GM23248 (cell line): Measurements from ENCODE around the gene KCTD12. TPM values are rescaled to one million over a fixed set of nuclear protein-coding genes. Genes with fewer than 3 reads are reported as not detected.
A peak's percentile ranks its signal among the peaks of the same experiment; 100 is the strongest.

Experiments
- DNase-seq: peaks from one replicate; pipeline ENCODE4 v3.0.0-alpha.2; 2015
- H2AFZ ChIP-seq: fragments of 200-600 bp; sonication (generic); 2 replicates; pipeline ENCODE4 v1.6.1; 2016; ENCODE audit warnings: antibody characterized with exemption
- H3F3A ChIP-seq: fragments of 200-600 bp; sonication (generic); 2 replicates; pipeline ENCODE4 v1.6.1; 2016; ENCODE audit warnings: mild to moderate bottlenecking, antibody characterized with exemption, mixed run types; ENCODE audit not compliant: insufficient read depth
- H3K27ac ChIP-seq: fragments of 200-600 bp; sonication (generic); 2 replicates; pipeline ENCODE4 v1.5.1; 2016; ENCODE audit warnings: mild to moderate bottlenecking
- H3K27me3 ChIP-seq: fragments of 200-600 bp; sonication (generic); replicated peaks from 2 replicates; pipeline ENCODE4 v1.6.1; 2016; ENCODE audit warnings: mild to moderate bottlenecking; ENCODE audit not compliant: insufficient read depth
- H3K36me3 ChIP-seq: fragments of 200-600 bp; sonication (generic); 2 replicates; pipeline ENCODE4 v1.6.1; 2016; ENCODE audit warnings: low read depth, mild to moderate bottlenecking
- H3K4me1 ChIP-seq: fragments of 200-600 bp; sonication (generic); 2 replicates; pipeline ENCODE4 v1.6.1; 2016; ENCODE audit warnings: mild to moderate bottlenecking; ENCODE audit not compliant: insufficient read depth
- H3K4me2 ChIP-seq: fragments of 200-600 bp; sonication (generic); one replicate; pipeline ENCODE4 v1.6.1; 2016; ENCODE audit warnings: mild to moderate bottlenecking; ENCODE audit not compliant: unreplicated experiment
- H3K4me3 ChIP-seq: fragments of 200-600 bp; sonication (generic); 2 replicates; pipeline ENCODE4 v1.5.1; 2016; ENCODE audit warnings: mild to moderate bottlenecking
- H3K79me2 ChIP-seq: fragments of 200-600 bp; sonication (generic); 2 replicates; pipeline ENCODE4 v1.6.1; 2016; ENCODE audit warnings: mild to moderate bottlenecking; ENCODE audit not compliant: insufficient read depth
- H3K9ac ChIP-seq: fragments of 200-600 bp; sonication (generic); 2 replicates; pipeline ENCODE4 v1.6.1; 2016; ENCODE audit warnings: mild to moderate bottlenecking
- H3K9me2 ChIP-seq: fragments of 200-600 bp; sonication (generic); 2 replicates; pipeline ENCODE4 v1.6.1; 2016; ENCODE audit warnings: mixed run types, mild to moderate bottlenecking, moderate library complexity; ENCODE audit not compliant: insufficient read depth
- H3K9me3 ChIP-seq: fragments of 200-600 bp; sonication (generic); one replicate; pipeline ENCODE4 v1.6.1; 2017; ENCODE audit warnings: low read depth
- H4K20me1 ChIP-seq: fragments of 200-600 bp; sonication (generic); 2 replicates; pipeline ENCODE4 v1.6.0; 2016; ENCODE audit not compliant: insufficient read depth
- EZH2 ChIP-seq: fragments of 200-600 bp; sonication (generic); IDR thresholded peaks from 2 replicates; pipeline ENCODE4 v1.6.1; 2018; ENCODE audit warnings: antibody characterized with exemption, mild to moderate bottlenecking; ENCODE audit not compliant: insufficient read depth, poor library complexity, severe bottlenecking
- EZH2phosphoT487 ChIP-seq: fragments of 200-600 bp; sonication (generic); IDR thresholded peaks from 2 replicates; pipeline ENCODE4 v1.6.1; 2018; ENCODE audit warnings: antibody characterized with exemption, moderate library complexity, mild to moderate bottlenecking, low read depth; ENCODE audit not compliant: insufficient read depth
- WGBS, 2 experiments: methylation state at CpG; one replicate each; pipeline ENCODE4 v1.1.6; 2015 to 2017; ENCODE audit warnings: low lambda C conversion rate in 2 of 2, low coverage in 1 of 2; ENCODE audit errors: missing lambda C conversion rate in 2 of 2; 5-methylcytosine and 5-hydroxymethylcytosine counted together
- in situ Hi-C: fragments of 300-500 bp; cut with MboI; formaldehyde crosslinking; loops from 2 replicates; pipeline ENCODE4 v1.15.0; 2020
- polyA plus RNA-seq: library from polyadenylated mRNA; unstranded; fragments of >200 nt; fragmentation: Nextera tagmentation; extraction: Ambion mirVana; gene quantifications from 2 replicates; pipeline ENCODE4 v1.2.1, GENCODE V29; 2016
- total RNA-seq: library from RNA; depleted of rRNA; stranded (reverse); fragments of >200 nt; shearing (Covaris generic); gene quantifications from 2 replicates; pipeline ENCODE4 v1.2.3, GENCODE V29; 2014

Gene KCTD12
- total and polyA plus RNA-seq, 2 experiments from 2014 or later = 4.0 to 30.4 TPM

GRCh38 chr13:76852986-76853385, 33.2 kb downstream of the KCTD12 start:
- WGBS, 2 experiments = 40% methylated on average over 2 of the region's 2 CpGs
- H3K27ac ChIP-seq = peak overlapping the region; percentile 53
- DNase-seq = peak; percentile 63
- H3F3A ChIP-seq = peaks cover 37% of the 10 kb centered on the region
- peak overlapping the region; percentile 28 for H3K4me2 ChIP-seq
- H3K9me3 ChIP-seq = no peaks in the 10 kb centered on the region
- H4K20me1 ChIP-seq = no peaks in the 10 kb centered on the region
- peaks cover 46% of the 10 kb centered on the region for H3K4me1 ChIP-seq
- no peak overlapping the region for H2AFZ ChIP-seq
- no peak overlapping the region for H3K4me3 ChIP-seq
- in situ Hi-C loops = no loop called here
- TF ChIP-seq EZH2 = no peak
- no peak for TF ChIP-seq EZH2phosphoT487
- H3K27me3 ChIP-seq = no peaks in the 10 kb centered on the region
- no peaks in the 10 kb centered on the region for H3K79me2 ChIP-seq
- no peak overlapping the region for H3K9ac ChIP-seq
- H3K36me3 ChIP-seq = no peaks in the 10 kb centered on the region
- no peaks in the 10 kb centered on the region for H3K9me2 ChIP-seq

- H3K36me3 ChIP-seq = no peaks in the 10 kb centered on the region
- TF ChIP-seq EZH2phosphoT487 (no peak), EZH2 (no peak)
These were observed 34.2 kb downstream of the KCTD12 start for GRCh38 chr13:76851961-76852360.

GRCh38 chr13:76849493-76849892, 36.7 kb downstream of the KCTD12 start:
- peaks cover 34% of the 10 kb centered on the region for H3F3A ChIP-seq
- no peak overlapping the region for H3K4me2 ChIP-seq
- 94 to 96% methylated on average over 6 of the region's 6 CpGs for WGBS, 2 experiments
- no peaks in the 10 kb centered on the region for H3K9me3 ChIP-seq
- no peaks in the 10 kb centered on the region for H3K27me3 ChIP-seq
- DNase-seq = no peak
- no peaks in the 10 kb centered on the region for H3K9me2 ChIP-seq
- no peaks in the 10 kb centered on the region for H3K79me2 ChIP-seq
- no peak overlapping the region for H2AFZ ChIP-seq
- peaks cover 37% of the 10 kb centered on the region for H3K4me1 ChIP-seq
- H3K27ac ChIP-seq = no peak overlapping the region
- H3K9ac ChIP-seq = no peak overlapping the region
- H3K36me3 ChIP-seq = no peaks in the 10 kb centered on the region
- in situ Hi-C loops = no loop called here
- TF ChIP-seq EZH2 (no peak), EZH2phosphoT487 (no peak)
- H4K20me1 ChIP-seq = no peaks in the 10 kb centered on the region
- no peak overlapping the region for H3K4me3 ChIP-seq

More at GRCh38 chr13:76851961-76852360, 34.2 kb downstream of the KCTD12 start:
- Histone ChIP-seq H3K4me1 (peaks cover 46% of the 10 kb centered on the region), H3K4me3 (no peak overlapping the region), H2AFZ (no peak overlapping the region), H3K9me2 (no peaks in the 10 kb centered on the region), H4K20me1 (no peaks in the 10 kb centered on the region), H3K27ac (no peak overlapping the region), H3K27me3 (no peaks in the 10 kb centered on the region), H3K79me2 (no peaks in the 10 kb centered on the region), H3K9me3 (no peaks in the 10 kb centered on the region), H3K4me2 (no peak overlapping the region), H3K9ac (no peak overlapping the region), H3F3A (peaks cover 37% of the 10 kb centered on the region)
- in situ Hi-C loops = no loop called here
- no peak for DNase-seq
- 95 to 97% methylated on average over 4 of the region's 4 CpGs for WGBS, 2 experiments

GRCh38 chr13:76848596-76848995, 37.6 kb downstream of the KCTD12 start:
- no peaks in the 10 kb centered on the region for H3K27me3 ChIP-seq
- in situ Hi-C loops = no loop called here
- no peak overlapping the region for H3K9ac ChIP-seq
- TF ChIP-seq EZH2phosphoT487 (no peak), EZH2 (no peak)
- H2AFZ ChIP-seq = no peak overlapping the region
- H3K9me3 ChIP-seq = no peaks in the 10 kb centered on the region
- peaks cover 28% of the 10 kb centered on the region for H3K4me1 ChIP-seq
- no peaks in the 10 kb centered on the region for H4K20me1 ChIP-seq
- WGBS, 2 experiments = 16 to 20% methylated on average over 3 of the region's 3 CpGs
- H3F3A ChIP-seq = peaks cover 25% of the 10 kb centered on the region
- H3K9me2 ChIP-seq = no peaks in the 10 kb centered on the region
- no peak overlapping the region for H3K27ac ChIP-seq
- no peak overlapping the region for H3K4me3 ChIP-seq
- no peaks in the 10 kb centered on the region for H3K36me3 ChIP-seq
- H3K4me2 ChIP-seq = no peak overlapping the region
- H3K79me2 ChIP-seq = no peaks in the 10 kb centered on the region
- DNase-seq = peak; percentile 54

- Histone ChIP-seq H2AFZ (peak overlapping the region; percentile 31; the same call in 1 of the 2 replicates), H3K4me2 (no peak overlapping the region), H3K27ac (peak overlapping the region; percentile 25; the same call in 1 of the 2 replicates), H3K4me3 (no peak overlapping the region), H4K20me1 (no peaks in the 10 kb centered on the region), H3K9me2 (no peaks in the 10 kb centered on the region), H3K79me2 (no peaks in the 10 kb centered on the region), H3K9me3 (no peaks in the 10 kb centered on the region), H3F3A (0 out of 2 replicates have a peak, but pooled peaks cover 10% of the 10 kb centered on the region), H3K9ac (peak overlapping the region; percentile 4; the same call in 1 of the 2 replicates), H3K27me3 (no peaks in the 10 kb centered on the region), H3K36me3 (no peaks in the 10 kb centered on the region), H3K4me1 (peaks cover 13% of the 10 kb centered on the region)
- in situ Hi-C loops = no loop called here
- TF ChIP-seq EZH2 (no peak), EZH2phosphoT487 (no peak)
- 18 to 21% methylated on average over 4 of the region's 4 CpGs for WGBS, 2 experiments
- peak; percentile 76 for DNase-seq
These were observed 39.8 kb downstream of the KCTD12 start for GRCh38 chr13:76846363-76846762.
